GM23338 (cell line): ENCODE data around the gene TNFRSF8. TPM values are rescaled to one million over a fixed set of nuclear protein-coding genes. Genes with fewer than 3 reads are reported as not detected.

Source experiments
- ATAC-seq: fragments of 200-7000 bp; cut with Tn5 transposase; 3 replicates; pipeline ENCODE4 v1.9.1; 2020
- DNase-seq: peaks from one replicate; pipeline ENCODE4 v3.0.0-alpha.2; 2015; ENCODE audit warnings: low spot score
- H2AFZ ChIP-seq: fragments of 200-600 bp; sonication (generic); 2 replicates; pipeline ENCODE4 v1.8.0; 2016; ENCODE audit warnings: antibody characterized with exemption, mild to moderate bottlenecking, moderate library complexity
- H3F3A ChIP-seq: fragments of 200-600 bp; sonication (generic); replicated peaks from 2 replicates; pipeline ENCODE4 v1.8.0; 2017; ENCODE audit warnings: antibody characterized with exemption, mixed run types, low read depth
- H3K27ac ChIP-seq: fragments of 200-600 bp; sonication (generic); 2 replicates; pipeline ENCODE4 v1.6.1; 2016; ENCODE audit warnings: low read depth
- H3K27me3 ChIP-seq: fragments of 200-600 bp; sonication (generic); 2 replicates; pipeline ENCODE4 v1.8.0; 2016; ENCODE audit warnings: mild to moderate bottlenecking, mixed run types, moderate library complexity; ENCODE audit not compliant: insufficient read depth
- H3K36me3 ChIP-seq: fragments of 200-600 bp; sonication (generic); 2 replicates; pipeline ENCODE4 v1.8.0; 2016; ENCODE audit warnings: mild to moderate bottlenecking; ENCODE audit not compliant: insufficient read depth
- H3K4me1 ChIP-seq: fragments of 200-600 bp; sonication (generic); 2 replicates; pipeline ENCODE4 v1.8.0; 2016; ENCODE audit warnings: mild to moderate bottlenecking, moderate library complexity; ENCODE audit not compliant: insufficient read depth
- H3K4me2 ChIP-seq: fragments of 200-600 bp; sonication (generic); 2 replicates; pipeline ENCODE4 v1.7.1; 2017; ENCODE audit warnings: mixed run types
- H3K4me3 ChIP-seq: fragments of 200-600 bp; sonication (generic); 2 replicates; pipeline ENCODE4 v1.6.1; 2016; ENCODE audit warnings: mixed run types
- H3K79me2 ChIP-seq: fragments of 200-600 bp; sonication (generic); replicated peaks from 2 replicates; pipeline ENCODE4 v1.8.0; 2017; ENCODE audit warnings: mild to moderate bottlenecking; ENCODE audit not compliant: insufficient read depth
- H3K9me2 ChIP-seq: fragments of 200-600 bp; sonication (generic); 2 replicates; pipeline ENCODE4 v1.8.0; 2017; ENCODE audit not compliant: insufficient read depth
- H4K20me1 ChIP-seq: fragments of 200-600 bp; sonication (generic); replicated peaks from 2 replicates; pipeline ENCODE4 v1.8.0; 2017; ENCODE audit warnings: mild to moderate bottlenecking; ENCODE audit not compliant: insufficient read depth
- H3K27ac Mint-ChIP-seq: 2 replicates; pipeline ENCODE4 v1.8.0; 2020; ENCODE audit warnings: inconsistent platforms, mild to moderate bottlenecking, moderate library complexity, mixed read lengths
- H3K27me3 Mint-ChIP-seq: 3 replicates; pipeline ENCODE4 v1.8.0; 2022; ENCODE audit warnings: low read depth, mild to moderate bottlenecking, moderate library complexity, mixed read lengths, inconsistent platforms; ENCODE audit not compliant: insufficient read depth, poor library complexity
- H3K36me3 Mint-ChIP-seq: 3 replicates; pipeline ENCODE4 v1.8.0; 2021; ENCODE audit warnings: low read depth, mild to moderate bottlenecking, inconsistent platforms, moderate library complexity, mixed read lengths
- H3K4me1 Mint-ChIP-seq: 3 replicates; pipeline ENCODE4 v1.8.0; 2020; ENCODE audit warnings: mild to moderate bottlenecking, inconsistent platforms, mixed read lengths
- H3K4me3 Mint-ChIP-seq: 3 replicates; pipeline ENCODE4 v1.8.0; 2021; ENCODE audit warnings: moderate library complexity, mild to moderate bottlenecking, inconsistent platforms, mixed read lengths
- H3K9me3 Mint-ChIP-seq: 3 replicates; pipeline ENCODE4 v1.8.0; 2020; ENCODE audit warnings: moderate library complexity, mild to moderate bottlenecking, inconsistent platforms, mixed read lengths
- ETS1 ChIP-seq: IDR thresholded peaks from 2 replicates; pipeline ENCODE4 v1.6.1; 2016; ENCODE audit warnings: antibody characterized with exemption
- EZH2 ChIP-seq: fragments of 200-600 bp; sonication (generic); IDR thresholded peaks from one replicate; pipeline ENCODE4 v1.8.0; 2017; ENCODE audit warnings: antibody characterized with exemption, mild to moderate bottlenecking, low read depth; ENCODE audit not compliant: unreplicated experiment
- EZH2phosphoT487 ChIP-seq: fragments of 200-600 bp; sonication (generic); IDR thresholded peaks from one replicate; pipeline ENCODE4 v1.8.1; 2018; ENCODE audit warnings: antibody characterized with exemption; ENCODE audit not compliant: unreplicated experiment
- JUNB ChIP-seq: IDR thresholded peaks from one replicate; pipeline ENCODE4 v1.6.1; 2016; ENCODE audit warnings: antibody characterized with exemption; ENCODE audit not compliant: unreplicated experiment
- STAT1 ChIP-seq: IDR thresholded peaks from one replicate; pipeline ENCODE4 v1.6.1; 2016; ENCODE audit warnings: antibody characterized with exemption; ENCODE audit not compliant: unreplicated experiment
- ZNF114 ChIP-seq: fragments of 250-450 bp; sonication (Bioruptor Pico); IDR thresholded peaks from 2 replicates; pipeline ENCODE4 v1.5.0; 2020; ENCODE audit warnings: mild to moderate bottlenecking, moderate library complexity
- ZNF331 ChIP-seq: fragments of 250-450 bp; sonication (Bioruptor Pico); IDR thresholded peaks from 2 replicates; pipeline ENCODE4 v1.5.0; 2020; ENCODE audit warnings: low read depth, mild to moderate bottlenecking, moderate library complexity
- polyA plus RNA-seq: library from polyadenylated mRNA; unstranded; fragments of >200 nt; fragmentation: Nextera tagmentation; extraction: Ambion mirVana; gene quantifications from 2 replicates; pipeline ENCODE4 v1.2.1, GENCODE V29; 2016
- total RNA-seq: library from RNA; depleted of rRNA; stranded (reverse); fragments of >200 nt; shearing (Covaris generic); gene quantifications from 2 replicates; pipeline ENCODE4 v1.2.3, GENCODE V29; 2014
- TF ChIP-seq, protein P1 (sequence below): fragments of 250-450 bp; sonication (Bioruptor Pico); IDR thresholded peaks from 2 replicates; pipeline ENCODE4 v1.5.0; 2020; ENCODE audit warnings: mild to moderate bottlenecking, moderate library complexity

TNFRSF8 gene
- total and polyA plus RNA-seq, 2 experiments from 2014 or later, result 11.7 to 28.2 TPM

GRCh38 chr1:12080773-12081556 lies 17.9 kb downstream of the TNFRSF8 start:
- Mint-ChIP-seq H3K4me1 (peaks cover 25% of the 10 kb centered on the region), H3K27ac (no peak overlapping the region), H3K9me3 (peaks cover 20% of the 10 kb centered on the region), H3K36me3 (peaks cover 40% of the 10 kb centered on the region), H3K4me3 (no peak overlapping the region), H3K27me3 (peaks cover 8% of the 10 kb centered on the region)
- no peaks in the 10 kb centered on the region for H3K9me2 ChIP-seq
- no peak overlapping the region for H3K4me3 ChIP-seq
- ATAC-seq (no peak), DNase-seq (no peak)
- H4K20me1 ChIP-seq, result no peaks in the 10 kb centered on the region
- H2AFZ ChIP-seq, result no peak overlapping the region
- no peak overlapping the region for H3K4me2 ChIP-seq
- peaks cover 26% of the 10 kb centered on the region for H3K4me1 ChIP-seq
- 0 out of 2 replicates have a peak, but pooled peaks cover 4% of the 10 kb centered on the region for H3K36me3 ChIP-seq
- H3F3A ChIP-seq, result peaks cover 13% of the 10 kb centered on the region; the same call in 1 of the 2 replicates
- H3K27ac ChIP-seq, result no peak overlapping the region
- H3K79me2 ChIP-seq, result peaks cover 19% of the 10 kb centered on the region
- TF ChIP-seq JUNB (no peak), EZH2 (no peak), ETS1 (no peak), EZH2phosphoT487 (no peak), ZNF114 (CRISPR knock-in tag) (no peak), ZNF331 (CRISPR knock-in tag) (no peak)
- H3K27me3 ChIP-seq, result no peaks in the 10 kb centered on the region

DNA sequence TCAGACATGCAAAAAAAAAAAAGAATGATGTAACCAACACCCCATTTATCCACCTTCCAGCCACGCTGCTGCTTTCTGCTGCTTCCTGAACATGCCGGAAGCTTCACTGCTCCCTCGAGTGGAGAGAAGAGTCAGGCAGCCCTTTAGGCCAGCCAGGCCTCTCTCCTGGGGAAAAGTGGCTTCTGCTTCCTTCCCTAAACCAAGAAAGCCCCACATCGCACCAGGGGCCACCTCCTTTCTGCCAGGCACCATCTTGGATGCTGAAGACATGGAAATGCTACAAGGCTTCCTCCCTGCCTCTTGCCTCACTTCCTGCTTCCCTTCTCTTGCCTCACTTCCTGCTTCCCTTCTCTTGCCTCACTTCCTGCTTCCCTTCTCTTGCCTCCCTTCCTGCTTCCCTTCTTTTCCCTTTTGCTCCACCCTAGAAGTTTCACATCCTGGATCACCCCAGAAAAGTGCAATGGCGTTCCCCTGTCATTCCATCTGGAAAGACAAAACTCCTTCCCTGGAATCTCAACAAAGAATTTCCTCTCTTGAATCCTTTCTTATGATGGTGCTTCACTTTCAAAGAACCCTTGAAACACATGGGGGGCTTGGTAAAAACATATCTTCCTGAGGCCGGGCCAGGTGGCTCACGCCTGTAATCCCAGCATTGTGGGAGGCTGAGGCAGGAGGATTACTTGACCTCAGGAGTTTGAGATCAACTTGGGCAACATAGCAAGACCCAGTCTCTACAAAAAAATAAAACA lies 18.7 kb downstream of the TNFRSF8 start:
- peaks cover 13% of the 10 kb centered on the region; the same call in 1 of the 2 replicates for H3F3A ChIP-seq
- H3K4me2 ChIP-seq, result no peak overlapping the region
- no peaks in the 10 kb centered on the region for H3K27me3 ChIP-seq
- Mint-ChIP-seq H3K9me3 (peaks cover 17% of the 10 kb centered on the region), H3K36me3 (peaks cover 44% of the 10 kb centered on the region), H3K27me3 (peaks cover 8% of the 10 kb centered on the region), H3K4me3 (no peak overlapping the region; the same call in 2 of the 3 replicates), H3K27ac (no peak overlapping the region), H3K4me1 (peaks cover 21% of the 10 kb centered on the region)
- no peaks in the 10 kb centered on the region for H3K9me2 ChIP-seq
- 0 out of 2 replicates have a peak, but pooled peaks cover 4% of the 10 kb centered on the region for H3K36me3 ChIP-seq
- peaks cover 26% of the 10 kb centered on the region for H3K4me1 ChIP-seq
- H2AFZ ChIP-seq, result no peak overlapping the region
- H3K27ac ChIP-seq, result no peak overlapping the region
- H3K4me3 ChIP-seq, result no peak overlapping the region
- no peaks in the 10 kb centered on the region for H4K20me1 ChIP-seq
- ATAC-seq (no peak), DNase-seq (no peak)
- peaks cover 19% of the 10 kb centered on the region for H3K79me2 ChIP-seq
- TF ChIP-seq EZH2phosphoT487 (no peak), STAT1 (no peak), ETS1 (no peak)
- TF ChIP-seq, protein P1, sequence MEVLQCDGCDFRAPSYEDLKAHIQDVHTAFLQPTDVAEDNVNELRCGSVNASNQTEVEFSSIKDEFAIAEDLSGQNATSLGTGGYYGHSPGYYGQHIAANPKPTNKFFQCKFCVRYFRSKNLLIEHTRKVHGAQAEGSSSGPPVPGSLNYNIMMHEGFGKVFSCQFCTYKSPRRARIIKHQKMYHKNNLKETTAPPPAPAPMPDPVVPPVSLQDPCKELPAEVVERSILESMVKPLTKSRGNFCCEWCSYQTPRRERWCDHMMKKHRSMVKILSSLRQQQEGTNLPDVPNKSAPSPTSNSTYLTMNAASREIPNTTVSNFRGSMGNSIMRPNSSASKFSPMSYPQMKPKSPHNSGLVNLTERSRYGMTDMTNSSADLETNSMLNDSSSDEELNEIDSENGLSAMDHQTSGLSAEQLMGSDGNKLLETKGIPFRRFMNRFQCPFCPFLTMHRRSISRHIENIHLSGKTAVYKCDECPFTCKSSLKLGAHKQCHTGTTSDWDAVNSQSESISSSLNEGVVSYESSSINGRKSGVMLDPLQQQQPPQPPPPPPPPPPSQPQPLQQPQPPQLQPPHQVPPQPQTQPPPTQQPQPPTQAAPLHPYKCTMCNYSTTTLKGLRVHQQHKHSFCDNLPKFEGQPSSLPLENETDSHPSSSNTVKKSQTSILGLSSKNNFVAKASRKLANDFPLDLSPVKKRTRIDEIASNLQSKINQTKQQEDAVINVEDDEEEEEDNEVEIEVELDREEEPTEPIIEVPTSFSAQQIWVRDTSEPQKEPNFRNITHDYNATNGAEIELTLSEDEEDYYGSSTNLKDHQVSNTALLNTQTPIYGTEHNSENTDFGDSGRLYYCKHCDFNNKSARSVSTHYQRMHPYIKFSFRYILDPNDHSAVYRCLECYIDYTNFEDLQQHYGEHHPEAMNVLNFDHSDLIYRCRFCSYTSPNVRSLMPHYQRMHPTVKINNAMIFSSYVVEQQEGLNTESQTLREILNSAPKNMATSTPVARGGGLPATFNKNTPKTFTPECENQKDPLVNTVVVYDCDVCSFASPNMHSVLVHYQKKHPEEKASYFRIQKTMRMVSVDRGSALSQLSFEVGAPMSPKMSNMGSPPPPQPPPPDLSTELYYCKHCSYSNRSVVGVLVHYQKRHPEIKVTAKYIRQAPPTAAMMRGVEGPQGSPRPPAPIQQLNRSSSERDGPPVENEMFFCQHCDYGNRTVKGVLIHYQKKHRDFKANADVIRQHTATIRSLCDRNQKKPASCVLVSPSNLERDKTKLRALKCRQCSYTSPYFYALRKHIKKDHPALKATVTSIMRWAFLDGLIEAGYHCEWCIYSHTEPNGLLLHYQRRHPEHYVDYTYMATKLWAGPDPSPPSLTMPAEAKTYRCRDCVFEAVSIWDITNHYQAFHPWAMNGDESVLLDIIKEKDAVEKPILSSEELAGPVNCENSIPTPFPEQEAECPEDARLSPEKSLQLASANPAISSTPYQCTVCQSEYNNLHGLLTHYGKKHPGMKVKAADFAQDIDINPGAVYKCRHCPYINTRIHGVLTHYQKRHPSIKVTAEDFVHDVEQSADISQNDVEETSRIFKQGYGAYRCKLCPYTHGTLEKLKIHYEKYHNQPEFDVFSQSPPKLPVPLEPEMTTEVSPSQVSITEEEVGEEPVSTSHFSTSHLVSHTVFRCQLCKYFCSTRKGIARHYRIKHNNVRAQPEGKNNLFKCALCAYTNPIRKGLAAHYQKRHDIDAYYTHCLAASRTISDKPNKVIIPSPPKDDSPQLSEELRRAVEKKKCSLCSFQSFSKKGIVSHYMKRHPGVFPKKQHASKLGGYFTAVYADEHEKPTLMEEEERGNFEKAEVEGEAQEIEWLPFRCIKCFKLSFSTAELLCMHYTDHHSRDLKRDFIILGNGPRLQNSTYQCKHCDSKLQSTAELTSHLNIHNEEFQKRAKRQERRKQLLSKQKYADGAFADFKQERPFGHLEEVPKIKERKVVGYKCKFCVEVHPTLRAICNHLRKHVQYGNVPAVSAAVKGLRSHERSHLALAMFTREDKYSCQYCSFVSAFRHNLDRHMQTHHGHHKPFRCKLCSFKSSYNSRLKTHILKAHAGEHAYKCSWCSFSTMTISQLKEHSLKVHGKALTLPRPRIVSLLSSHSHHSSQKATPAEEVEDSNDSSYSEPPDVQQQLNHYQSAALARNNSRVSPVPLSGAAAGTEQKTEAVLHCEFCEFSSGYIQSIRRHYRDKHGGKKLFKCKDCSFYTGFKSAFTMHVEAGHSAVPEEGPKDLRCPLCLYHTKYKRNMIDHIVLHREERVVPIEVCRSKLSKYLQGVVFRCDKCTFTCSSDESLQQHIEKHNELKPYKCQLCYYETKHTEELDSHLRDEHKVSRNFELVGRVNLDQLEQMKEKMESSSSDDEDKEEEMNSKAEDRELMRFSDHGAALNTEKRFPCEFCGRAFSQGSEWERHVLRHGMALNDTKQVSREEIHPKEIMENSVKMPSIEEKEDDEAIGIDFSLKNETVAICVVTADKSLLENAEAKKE, result no peak
